IMR-90 (cell line): Measurements from ENCODE around the gene MAP7D1. TPM values are rescaled to one million over a fixed set of nuclear protein-coding genes. Genes with fewer than 3 reads are reported as not detected.

Source experiments
- ATAC-seq: fragments of 200-7000 bp; cut with Tn5 transposase; 2 replicates; pipeline ENCODE4 v1.9.1; 2020; ENCODE audit warnings: low read depth, mild to moderate bottlenecking, moderate library complexity
- BruUV-seq: library from RNA; stranded (reverse); fragments of 400-500 nt; replicated peaks from 2 replicates; lab custom pipeline; 2021; lab: Mats Ljungman, UMichigan
- CTCF ChIA-PET: fragments of 300-600 bp; formaldehyde crosslinking; extraction: SDS; loops from one replicate; lab custom pipeline; 2021; ENCODE audit warnings: antibody characterized with exemption; lab: Yijun Ruan, JAX
- POLR2A ChIA-PET: fragments of 300-600 bp; sonication (Branson Sonifier 250); formaldehyde crosslinking; loops from one replicate; lab custom pipeline; 2022; ENCODE audit warnings: antibody characterized with exemption; ENCODE audit not compliant: unreplicated experiment; lab: Charles Lee
- DNase-seq: peaks from one replicate; pipeline ENCODE4 v3.0.0; 2013
- H2AFZ ChIP-seq: replicated peaks from 2 replicates; pipeline ENCODE3; 2013; ENCODE audit warnings: low read length, mild to moderate bottlenecking; ENCODE audit not compliant: poor library complexity
- H2AK5ac ChIP-seq: 2 replicates; pipeline ENCODE4 v1.6.1; 2013; ENCODE audit warnings: low read depth, low read length, inconsistent platforms
- H2AK9ac ChIP-seq: replicated peaks from 2 replicates; pipeline ENCODE3; 2013; ENCODE audit warnings: mild to moderate bottlenecking, low read depth, low read length, moderate library complexity; ENCODE audit not compliant: poor library complexity
- H2BK120ac ChIP-seq: 2 replicates; pipeline ENCODE4 v1.6.1; 2013; ENCODE audit warnings: low read depth, low read length, inconsistent platforms
- H2BK15ac ChIP-seq: 3 replicates; pipeline ENCODE4 v1.6.1; 2013; ENCODE audit warnings: low read depth, low read length, inconsistent platforms
- H2BK20ac ChIP-seq: 2 replicates; pipeline ENCODE4 v1.6.1; 2013; ENCODE audit warnings: low read depth, mild to moderate bottlenecking, inconsistent platforms, low read length, moderate library complexity
- H2BK5ac ChIP-seq: 2 replicates; pipeline ENCODE4 v1.6.1; 2013; ENCODE audit warnings: mild to moderate bottlenecking, low read depth, low read length, inconsistent platforms; ENCODE audit not compliant: poor library complexity, severe bottlenecking
- H3K14ac ChIP-seq: replicated peaks from 2 replicates; pipeline ENCODE4 v1.6.1; 2013; ENCODE audit warnings: low read depth, low read length, inconsistent platforms
- H3K18ac ChIP-seq: 2 replicates; pipeline ENCODE4 v1.6.1; 2013; ENCODE audit warnings: low read depth, low read length, control low read depth
- H3K23ac ChIP-seq: 2 replicates; pipeline ENCODE4 v1.6.1; 2013; ENCODE audit warnings: low read depth, low read length, inconsistent platforms
- H3K27ac ChIP-seq: 2 replicates; pipeline ENCODE4 v1.5.1; 2013; ENCODE audit warnings: mild to moderate bottlenecking, control low read depth, low read length; ENCODE audit not compliant: insufficient read depth
- H3K27me3 ChIP-seq: 2 replicates; pipeline ENCODE4 v1.6.1; 2013; ENCODE audit warnings: low read length; ENCODE audit not compliant: control insufficient read depth, insufficient read depth
- H3K36me3 ChIP-seq: 2 replicates; pipeline ENCODE4 v1.6.1; 2013; ENCODE audit warnings: low read length, mixed read lengths; ENCODE audit not compliant: control insufficient read depth, insufficient read depth
- H3K4ac ChIP-seq: 2 replicates; pipeline ENCODE4 v1.6.1; 2013; ENCODE audit warnings: low read depth, low read length, inconsistent platforms
- H3K4me1 ChIP-seq: 2 replicates; pipeline ENCODE4 v1.6.1; 2013; ENCODE audit warnings: low read length, mixed read lengths; ENCODE audit not compliant: control insufficient read depth, insufficient read depth
- H3K4me2 ChIP-seq: 2 replicates; pipeline ENCODE4 v1.6.1; 2013; ENCODE audit warnings: low read depth, mild to moderate bottlenecking, control low read depth, low read length, moderate library complexity
- H3K4me3 ChIP-seq: 2 replicates; pipeline ENCODE4 v1.5.1; 2013; ENCODE audit warnings: low read depth, mild to moderate bottlenecking, control low read depth, low read length, moderate library complexity; ENCODE audit not compliant: insufficient read depth
- H3K56ac ChIP-seq: 2 replicates; pipeline ENCODE4 v1.6.1; 2013; ENCODE audit warnings: low read length, inconsistent platforms; ENCODE audit not compliant: insufficient read depth; ENCODE audit errors: extremely low read depth
- H3K79me1 ChIP-seq, 2 experiments: 2 replicates each; pipeline ENCODE4 v1.6.1; 2013; ENCODE audit warnings: low read length in 2 of 2, inconsistent platforms in 1 of 2, low read depth in 1 of 2
- H3K9ac ChIP-seq: 2 replicates; pipeline ENCODE4 v1.6.1; 2013; ENCODE audit warnings: low read depth, low read length, control low read depth
- H3K9me1 ChIP-seq: 2 replicates; pipeline ENCODE4 v1.6.1; 2013; ENCODE audit warnings: low read length, inconsistent platforms; ENCODE audit not compliant: insufficient read depth
- H3K9me3 ChIP-seq: 2 replicates; pipeline ENCODE4 v1.6.1; 2013; ENCODE audit warnings: low read length; ENCODE audit not compliant: control insufficient read depth, insufficient read depth
- H4K20me1 ChIP-seq: 2 replicates; pipeline ENCODE4 v1.6.1; 2013; ENCODE audit warnings: low read length, inconsistent platforms; ENCODE audit not compliant: insufficient read depth
- H4K5ac ChIP-seq: 2 replicates; pipeline ENCODE4 v1.6.1; 2013; ENCODE audit warnings: mild to moderate bottlenecking, low read depth, low read length, control low read depth
- H4K8ac ChIP-seq, 2 experiments: 2 replicates each; pipeline ENCODE4 v1.6.1; 2013; ENCODE audit warnings: low read depth in 2 of 2, low read length in 2 of 2, control low read depth in 1 of 2, inconsistent platforms in 1 of 2
- H4K91ac ChIP-seq: 2 replicates; pipeline ENCODE4 v1.6.1; 2013; ENCODE audit warnings: low read depth, low read length, inconsistent platforms; ENCODE audit not compliant: insufficient read depth
- BHLHE40 ChIP-seq: fragments of 150-350 bp; IDR thresholded peaks from 2 replicates; pipeline ENCODE4 v1.6.1; 2016; ENCODE audit warnings: mild to moderate bottlenecking, low read depth, low read length
- CTCF ChIP-seq: conservative IDR thresholded peaks from 2 replicates; pipeline ENCODE4 v1.5.1; 2012; ENCODE audit warnings: mild to moderate bottlenecking, low read depth, low read length, improper control_type of control experiment
- FOS ChIP-seq: fragments of 150-350 bp; IDR thresholded peaks from 2 replicates; pipeline ENCODE4 v1.6.1; 2016; ENCODE audit warnings: low read depth, low read length
- MAFK ChIP-seq: IDR thresholded peaks from 2 replicates; pipeline ENCODE4 v1.6.1; 2012; ENCODE audit warnings: low read depth, low read length, improper control_type of control experiment
- MAZ ChIP-seq: IDR thresholded peaks from 2 replicates; pipeline ENCODE4 v1.6.1; 2012; ENCODE audit warnings: low read depth, mild to moderate bottlenecking, low read length, improper control_type of control experiment, moderate library complexity, borderline replicate concordance
- MXI1 ChIP-seq: IDR thresholded peaks from 2 replicates; pipeline ENCODE4 v1.6.1; 2012; ENCODE audit warnings: low read depth, mild to moderate bottlenecking, low read length, moderate library complexity, borderline replicate concordance
- POLR2A ChIP-seq: IDR thresholded peaks from 2 replicates; pipeline ENCODE4 v1.6.1; 2012; ENCODE audit warnings: mild to moderate bottlenecking, low read depth, low read length
- RAD21 ChIP-seq: IDR thresholded peaks from 2 replicates; pipeline ENCODE4 v1.6.1; 2012; ENCODE audit warnings: low read length, improper control_type of control experiment
- RCOR1 ChIP-seq: IDR thresholded peaks from 2 replicates; pipeline ENCODE4 v1.6.1; 2012; ENCODE audit warnings: mild to moderate bottlenecking, low read length, improper control_type of control experiment; ENCODE audit not compliant: insufficient replicate concordance
- SMC3 ChIP-seq: fragments of 150-350 bp; IDR thresholded peaks from 2 replicates; pipeline ENCODE4 v1.6.1; 2016; ENCODE audit warnings: low read depth, mild to moderate bottlenecking, antibody characterized with exemption, low read length, moderate library complexity
- USF2 ChIP-seq: fragments of 150-350 bp; IDR thresholded peaks from 2 replicates; pipeline ENCODE4 v1.6.1; 2017; ENCODE audit warnings: mild to moderate bottlenecking, antibody characterized with exemption, low read length, low read depth
- WGBS, 2 experiments: methylation state at CpG; one replicate each; pipeline versions ENCODE4 v1.1.5 to v1.1.7; 2013; ENCODE audit warnings: missing lambda C conversion rate in 2 of 2; ENCODE audit not compliant: insufficient read length in 1 of 2; ENCODE audit errors: extremely low coverage in 2 of 2; 5-methylcytosine and 5-hydroxymethylcytosine counted together
- dilution Hi-C: fragments of 300-500 bp; cut with HindIII; formaldehyde crosslinking; loops from one replicate; pipeline ENCODE4 v1.14.3; 2018; ENCODE audit warnings: low sequenced_read_pairs; ENCODE audit not compliant: unreplicated experiment
- in situ Hi-C: fragments of 300-500 bp; cut with MboI; formaldehyde crosslinking; loops from 3 replicates; pipeline ENCODE4 v1.14.3; 2019; ENCODE audit warnings: low sequenced_read_pairs, inconsistent platforms, mixed read lengths
- intact Hi-C: fragments of 100-400 bp; cut with micrococcal nuclease; formaldehyde crosslinking; loops from 2 replicates; pipeline ENCODE4 v1.10.0; 2022
- polyA plus RNA-seq, 3 experiments: library from polyadenylated mRNA; depleted of rRNA; stranded (reverse); fragments of >200 nt; gene quantifications; 2 replicates each; pipeline ENCODE4 v1.2.3, GENCODE V29; 2012; ENCODE audit warnings: low replicate concordance in 1 of 3
- total RNA-seq: library from RNA; depleted of rRNA; stranded (reverse); fragments of >200 nt; gene quantifications from 2 replicates; pipeline ENCODE4 v1.2.3, GENCODE V29; 2012

The MAP7D1 gene
- total and polyA plus RNA-seq, 2 of the 4 experiments (the other 2 are of a cell fraction): 32.3 to 81.9 TPM

- ChIA-PET CTCF (no interaction called here), POLR2A (no interaction called here)
- H3K27ac ChIP-seq: no peak overlapping the region
- H3K18ac ChIP-seq: no peak overlapping the region
- H4K91ac ChIP-seq: no peak overlapping the region
- ATAC-seq (no peak), DNase-seq (no peak)
- H4K20me1 ChIP-seq: no peaks in the 10 kb centered on the region
- no peaks in the 10 kb centered on the region for H3K79me1 ChIP-seq
- no peak overlapping the region for H2BK120ac ChIP-seq
- no peak overlapping the region for H3K9ac ChIP-seq
- H3K9me1 ChIP-seq: peaks cover 6% of the 10 kb centered on the region
- H2AFZ ChIP-seq: no peak overlapping the region
- no peak overlapping the region for H3K4ac ChIP-seq
- H3K14ac ChIP-seq: no peak overlapping the region
- H4K5ac ChIP-seq: no peak overlapping the region
- H2AK5ac ChIP-seq: no peak overlapping the region
- no peak overlapping the region for H2BK20ac ChIP-seq
- dilution Hi-C loops: no loop called here
- no peaks in the 10 kb centered on the region for H3K36me3 ChIP-seq
- in situ Hi-C loops: no loop called here
- intact Hi-C loops: no loop called here
- BruUV-seq: no TSS peak
- H3K4me2 ChIP-seq: no peak overlapping the region
- H3K4me3 ChIP-seq: no peak overlapping the region
- H2BK15ac ChIP-seq: no peak overlapping the region
- no peak overlapping the region for H2AK9ac ChIP-seq
- H3K23ac ChIP-seq: no peak overlapping the region
- no peak overlapping the region for H2BK5ac ChIP-seq
- no peaks in the 10 kb centered on the region for H3K9me3 ChIP-seq
- 100% methylated on average over 1 of the region's 5 CpGs; no CpG with 5 or more reads in 1 of the 2 experiments for WGBS, 2 experiments
- H3K4me1 ChIP-seq: peaks cover 9% of the 10 kb centered on the region
- no peak overlapping the region for H4K8ac ChIP-seq
- TF ChIP-seq POLR2A (no peak), FOS (no peak), USF2 (no peak), CTCF (no peak), MXI1 (no peak), RAD21 (no peak), RCOR1 (no peak), SMC3 (no peak), MAFK (no peak), MAZ (no peak), BHLHE40 (no peak)
- no peak overlapping the region for H3K56ac ChIP-seq
- no peaks in the 10 kb centered on the region for H3K27me3 ChIP-seq
These were observed 42.7 kb downstream of the MAP7D1 start for GRCh38 chr1:36198641-36199040.
